Loucy (cell line): ENCODE data around the gene NOP16.
A peak's percentile ranks its signal among the peaks of the same experiment; 100 is the strongest.

Experiments used
- H2AFZ ChIP-seq: fragments of 200-600 bp; sonication (generic); 2 replicates; pipeline ENCODE4 v1.6.0; 2016; ENCODE audit warnings: antibody characterized with exemption, mild to moderate bottlenecking, low read length, moderate library complexity
- H3F3A ChIP-seq: fragments of 200-600 bp; 2 replicates; pipeline ENCODE4 v1.6.0; 2016; ENCODE audit warnings: antibody characterized with exemption, low read depth, mild to moderate bottlenecking
- H3K27me3 ChIP-seq: fragments of 200-600 bp; sonication (generic); 2 replicates; pipeline ENCODE4 v1.6.1; 2014; ENCODE audit warnings: low read length, mild to moderate bottlenecking; ENCODE audit not compliant: insufficient read depth, poor library complexity, severe bottlenecking
- H3K36me3 ChIP-seq: fragments of 200-600 bp; sonication (generic); 2 replicates; pipeline ENCODE4 v1.6.1; 2016; ENCODE audit warnings: low read length; ENCODE audit not compliant: insufficient read depth
- H3K4me1 ChIP-seq: fragments of 200-600 bp; sonication (generic); 2 replicates; pipeline ENCODE4 v1.5.1; 2014; ENCODE audit warnings: low read length, mild to moderate bottlenecking; ENCODE audit not compliant: insufficient read depth, poor library complexity, severe bottlenecking
- H3K4me2 ChIP-seq: fragments of 200-600 bp; sonication (generic); 2 replicates; pipeline ENCODE4 v1.6.0; 2014; ENCODE audit warnings: antibody characterized with exemption, low read length, low read depth, mild to moderate bottlenecking; ENCODE audit not compliant: poor library complexity, severe bottlenecking
- H3K4me3 ChIP-seq: fragments of 200-600 bp; sonication (generic); 2 replicates; pipeline ENCODE4 v1.5.1; 2014; ENCODE audit warnings: low read length, mild to moderate bottlenecking, mixed read lengths; ENCODE audit not compliant: poor library complexity, severe bottlenecking
- H3K79me2 ChIP-seq: fragments of 200-600 bp; sonication (generic); 2 replicates; pipeline ENCODE4 v1.6.1; 2014; ENCODE audit warnings: low read length; ENCODE audit not compliant: insufficient read depth
- H3K9ac ChIP-seq: fragments of 200-600 bp; sonication (generic); 2 replicates; pipeline ENCODE4 v1.6.0; 2014; ENCODE audit warnings: mild to moderate bottlenecking, low read depth, low read length, moderate library complexity; ENCODE audit not compliant: poor library complexity, severe bottlenecking
- H3K9me2 ChIP-seq: fragments of 200-600 bp; sonication (generic); replicated peaks from 2 replicates; pipeline ENCODE4 v1.6.1; 2016; ENCODE audit warnings: low read depth, low read length, mixed read lengths
- H3K9me3 ChIP-seq: fragments of 200-600 bp; sonication (generic); 2 replicates; pipeline ENCODE4 v1.6.1; 2014; ENCODE audit warnings: mild to moderate bottlenecking, antibody characterized with exemption, low read length, low read depth; ENCODE audit not compliant: insufficient read depth
- H4K20me1 ChIP-seq: fragments of 200-600 bp; sonication (generic); 2 replicates; pipeline ENCODE4 v1.6.0; 2014; ENCODE audit warnings: antibody characterized with exemption, low read length, mild to moderate bottlenecking; ENCODE audit not compliant: insufficient read depth, poor library complexity, severe bottlenecking
- EZH2phosphoT487 ChIP-seq: fragments of 200-600 bp; IDR thresholded peaks from 2 replicates; pipeline ENCODE4 v1.6.1; 2018; ENCODE audit warnings: antibody characterized with exemption, mild to moderate bottlenecking, moderate library complexity, borderline replicate concordance
- TF ChIP-seq, protein P1 (sequence below): fragments of 200-600 bp; sonication (generic); conservative IDR thresholded peaks from 2 replicates; pipeline ENCODE4 v1.5.1; 2014; ENCODE audit warnings: mild to moderate bottlenecking, antibody characterized with exemption, low read length

Gene NOP16

DNA sequence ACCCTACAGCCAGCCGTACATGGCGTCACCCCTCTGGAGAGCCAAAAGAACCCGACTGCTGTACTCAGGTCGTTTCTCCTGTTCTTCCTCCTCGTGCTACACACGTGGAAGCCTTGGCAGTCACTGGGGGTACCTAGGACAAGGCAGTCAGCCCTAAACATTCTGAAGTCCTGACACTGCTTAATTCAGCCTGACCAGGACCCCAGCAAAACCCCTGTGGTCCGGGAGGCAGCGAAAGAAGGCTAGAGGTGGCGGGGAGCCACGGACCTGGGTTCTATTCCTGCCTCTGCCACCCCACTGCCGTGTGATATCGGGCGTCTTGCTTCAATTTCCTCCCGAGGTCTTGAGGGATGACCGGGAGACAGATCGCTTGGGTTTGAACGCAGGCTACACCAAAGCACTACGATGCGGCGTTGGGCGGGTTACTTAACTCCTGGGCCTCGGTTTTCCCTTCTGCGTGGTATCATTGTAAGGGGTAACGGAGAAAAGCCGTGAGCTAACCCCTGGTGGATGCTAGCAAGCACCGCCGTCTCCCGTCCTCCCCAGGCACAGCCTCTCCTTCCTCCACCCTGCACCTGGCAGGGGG lies 23.5 kb downstream of the NOP16 start:
- Histone ChIP-seq H3K27me3 (no peaks in the 10 kb centered on the region), H3F3A (no peaks in the 10 kb centered on the region), H2AFZ (peak overlapping the region; percentile 84), H4K20me1 (peaks cover 8% of the 10 kb centered on the region), H3K9me2 (no peaks in the 10 kb centered on the region), H3K9ac (peak overlapping the region; percentile 67), H3K79me2 (peaks cover 9% of the 10 kb centered on the region), H3K36me3 (no peaks in the 10 kb centered on the region), H3K4me1 (peaks cover 7% of the 10 kb centered on the region), H3K4me2 (peak overlapping the region; percentile 71), H3K9me3 (no peaks in the 10 kb centered on the region), H3K4me3 (peak overlapping the region; percentile 73)
- no peak for TF ChIP-seq EZH2phosphoT487
- TF ChIP-seq, protein P1, sequence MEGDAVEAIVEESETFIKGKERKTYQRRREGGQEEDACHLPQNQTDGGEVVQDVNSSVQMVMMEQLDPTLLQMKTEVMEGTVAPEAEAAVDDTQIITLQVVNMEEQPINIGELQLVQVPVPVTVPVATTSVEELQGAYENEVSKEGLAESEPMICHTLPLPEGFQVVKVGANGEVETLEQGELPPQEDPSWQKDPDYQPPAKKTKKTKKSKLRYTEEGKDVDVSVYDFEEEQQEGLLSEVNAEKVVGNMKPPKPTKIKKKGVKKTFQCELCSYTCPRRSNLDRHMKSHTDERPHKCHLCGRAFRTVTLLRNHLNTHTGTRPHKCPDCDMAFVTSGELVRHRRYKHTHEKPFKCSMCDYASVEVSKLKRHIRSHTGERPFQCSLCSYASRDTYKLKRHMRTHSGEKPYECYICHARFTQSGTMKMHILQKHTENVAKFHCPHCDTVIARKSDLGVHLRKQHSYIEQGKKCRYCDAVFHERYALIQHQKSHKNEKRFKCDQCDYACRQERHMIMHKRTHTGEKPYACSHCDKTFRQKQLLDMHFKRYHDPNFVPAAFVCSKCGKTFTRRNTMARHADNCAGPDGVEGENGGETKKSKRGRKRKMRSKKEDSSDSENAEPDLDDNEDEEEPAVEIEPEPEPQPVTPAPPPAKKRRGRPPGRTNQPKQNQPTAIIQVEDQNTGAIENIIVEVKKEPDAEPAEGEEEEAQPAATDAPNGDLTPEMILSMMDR = no peak

DNA sequence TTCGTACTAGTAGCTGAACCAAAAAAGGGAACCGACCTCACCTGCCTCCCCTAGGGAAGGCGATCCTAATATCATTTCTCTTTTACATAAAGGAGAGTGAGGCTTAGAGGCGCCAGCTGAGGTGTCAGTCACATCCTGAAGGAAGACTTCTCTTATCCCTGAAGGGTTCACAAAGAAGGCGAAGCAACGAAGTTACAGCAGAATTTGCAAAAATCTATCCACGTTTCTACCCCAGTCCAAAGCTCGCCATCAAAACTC lies 26.2 kb downstream of the NOP16 start:
- Histone ChIP-seq H3K9me3 (no peaks in the 10 kb centered on the region), H2AFZ (peak overlapping the region; percentile 57; the same call in 1 of the 2 replicates), H3K79me2 (peaks cover 32% of the 10 kb centered on the region), H3K9me2 (no peaks in the 10 kb centered on the region), H3K4me3 (peak overlapping the region; percentile 81), H4K20me1 (peaks cover 15% of the 10 kb centered on the region), H3K36me3 (no peaks in the 10 kb centered on the region), H3K4me1 (peaks cover 12% of the 10 kb centered on the region), H3K9ac (no peak overlapping the region), H3K4me2 (peak overlapping the region; percentile 72), H3F3A (no peaks in the 10 kb centered on the region), H3K27me3 (no peaks in the 10 kb centered on the region)
- TF ChIP-seq EZH2phosphoT487 = no peak
- TF ChIP-seq, protein P1 = no peak

DNA sequence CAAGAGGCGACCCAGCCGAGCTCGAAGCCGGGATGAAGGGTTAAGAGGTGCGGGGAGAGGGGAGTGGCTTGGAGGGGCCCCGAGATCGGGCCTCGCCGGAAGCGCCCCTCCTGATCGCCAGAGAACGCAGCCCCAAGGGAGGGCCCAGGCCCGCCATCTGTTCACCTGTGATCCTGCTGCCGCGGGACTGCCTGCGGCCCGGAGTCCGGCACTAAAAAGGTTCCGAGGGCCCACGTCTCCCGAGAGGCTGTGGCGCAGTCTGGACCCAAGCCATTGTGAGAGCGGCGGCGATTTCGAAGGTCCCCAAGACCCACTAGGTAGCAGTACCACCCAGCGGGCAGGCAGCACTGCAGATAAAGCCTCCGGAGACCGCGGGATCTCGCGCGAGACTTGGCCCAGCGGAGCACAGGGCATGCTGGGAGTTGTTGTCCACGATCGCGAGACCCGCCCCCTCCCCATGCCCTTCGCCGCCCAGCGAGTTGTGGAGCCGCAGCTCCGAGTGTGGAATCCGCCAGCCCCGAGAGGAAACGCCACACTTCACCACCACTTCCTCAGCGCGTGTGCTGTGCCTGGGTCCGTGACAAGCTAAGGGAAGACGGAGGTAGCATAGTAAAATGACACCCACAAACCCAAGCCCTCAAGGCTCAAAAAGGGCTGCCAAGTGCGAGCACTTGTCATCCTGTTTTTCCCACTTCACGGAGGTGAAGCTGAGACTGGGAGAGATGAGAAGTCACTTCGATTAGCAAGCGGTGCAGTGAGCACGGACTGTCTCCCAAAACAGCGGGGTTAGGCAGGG lies 26.8 kb downstream of the NOP16 start, which contains the start of gene KIAA1191:
Gene KIAA1191, minus strand, starts transcription at position 328 of the 796 bp plus-strand sequence. CDS start 2,256 bp downstream, outside the sequence.
- H3K27me3 ChIP-seq = no peaks in the 10 kb centered on the region
- H3K9me2 ChIP-seq = no peaks in the 10 kb centered on the region
- peaks cover 12% of the 10 kb centered on the region for H3K4me1 ChIP-seq
- H3K9me3 ChIP-seq = no peaks in the 10 kb centered on the region
- H3K4me2 ChIP-seq = peak within 1 kb of the TSS; percentile 79
- H2AFZ ChIP-seq = peak within 1 kb of the TSS; percentile 69
- peak within 1 kb of the TSS; percentile 89 for H3K9ac ChIP-seq
- no peaks in the 10 kb centered on the region for H3K36me3 ChIP-seq
- TF ChIP-seq, protein P1 = no peak
- TF ChIP-seq EZH2phosphoT487 = no peak
- H3F3A ChIP-seq = no peaks in the 10 kb centered on the region
- H3K4me3 ChIP-seq = peak within 1 kb of the TSS; percentile 81
- H4K20me1 ChIP-seq = peaks cover 15% of the 10 kb centered on the region
- peaks cover 37% of the 10 kb centered on the region for H3K79me2 ChIP-seq
